ENCODE measurements around the gene SDK2. TPM values are rescaled to one million over a fixed set of nuclear protein-coding genes. Genes with fewer than 3 reads are reported as not detected.

SDK2 gene
- total RNA-seq, 1 donor: under 0.01 TPM

DNA sequence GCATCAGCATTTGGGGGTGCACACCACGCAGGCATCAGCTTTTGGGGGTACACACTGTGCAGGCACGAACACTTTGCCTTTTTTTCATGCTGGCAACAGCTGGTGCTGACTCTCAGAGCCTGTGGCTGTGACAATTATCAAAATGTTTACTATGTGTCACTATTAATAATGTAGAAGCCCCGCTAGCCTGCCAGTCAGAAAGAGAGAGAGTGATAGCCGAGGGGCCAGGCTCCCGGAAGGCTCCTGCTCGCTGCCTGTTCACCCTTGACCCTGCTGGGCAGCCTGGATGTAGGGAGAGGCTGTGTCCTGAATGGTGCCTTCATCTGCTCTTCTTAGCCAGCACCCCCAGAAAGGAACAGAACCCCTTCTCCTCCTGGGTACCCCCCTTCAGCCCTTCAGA, 61.9 kb downstream of the SDK2 start:
- Histone ChIP-seq H3K9me3 (ENCODE audit: low read depth, low read length) (no peaks in the 10 kb centered on the region), H4K20me1 (ENCODE audit: insufficient read depth, low read length) (no peaks in the 10 kb centered on the region), H2AFZ (ENCODE audit: low read length) (no peak overlapping the region), H3K27ac (ENCODE audit: low read depth, low read length) (no peak overlapping the region), H3K79me2 (ENCODE audit: insufficient read depth, low read length) (no peaks in the 10 kb centered on the region), H3K36me3 (ENCODE audit: insufficient read depth, low read length) (no peaks in the 10 kb centered on the region), H3K4me2 (ENCODE audit: insufficient read depth, low read length) (no peak overlapping the region), H3K27me3 (ENCODE audit: insufficient read depth, low read length) (no peaks in the 10 kb centered on the region), H3K4me1 (ENCODE audit: insufficient read depth, low read length) (no peaks in the 10 kb centered on the region), H3K4me3 (ENCODE audit: insufficient read depth, low read length) (no peak overlapping the region)
- TF ChIP-seq, protein P1, sequence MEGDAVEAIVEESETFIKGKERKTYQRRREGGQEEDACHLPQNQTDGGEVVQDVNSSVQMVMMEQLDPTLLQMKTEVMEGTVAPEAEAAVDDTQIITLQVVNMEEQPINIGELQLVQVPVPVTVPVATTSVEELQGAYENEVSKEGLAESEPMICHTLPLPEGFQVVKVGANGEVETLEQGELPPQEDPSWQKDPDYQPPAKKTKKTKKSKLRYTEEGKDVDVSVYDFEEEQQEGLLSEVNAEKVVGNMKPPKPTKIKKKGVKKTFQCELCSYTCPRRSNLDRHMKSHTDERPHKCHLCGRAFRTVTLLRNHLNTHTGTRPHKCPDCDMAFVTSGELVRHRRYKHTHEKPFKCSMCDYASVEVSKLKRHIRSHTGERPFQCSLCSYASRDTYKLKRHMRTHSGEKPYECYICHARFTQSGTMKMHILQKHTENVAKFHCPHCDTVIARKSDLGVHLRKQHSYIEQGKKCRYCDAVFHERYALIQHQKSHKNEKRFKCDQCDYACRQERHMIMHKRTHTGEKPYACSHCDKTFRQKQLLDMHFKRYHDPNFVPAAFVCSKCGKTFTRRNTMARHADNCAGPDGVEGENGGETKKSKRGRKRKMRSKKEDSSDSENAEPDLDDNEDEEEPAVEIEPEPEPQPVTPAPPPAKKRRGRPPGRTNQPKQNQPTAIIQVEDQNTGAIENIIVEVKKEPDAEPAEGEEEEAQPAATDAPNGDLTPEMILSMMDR (IDR thresholded peaks at IDR 0.05; ENCODE audit: extremely low read depth, low read depth, low read length): no peak
- peak; percentile 62 for DNase-seq (ENCODE audit: insufficient read length, low spot score, missing footprints)

DNA sequence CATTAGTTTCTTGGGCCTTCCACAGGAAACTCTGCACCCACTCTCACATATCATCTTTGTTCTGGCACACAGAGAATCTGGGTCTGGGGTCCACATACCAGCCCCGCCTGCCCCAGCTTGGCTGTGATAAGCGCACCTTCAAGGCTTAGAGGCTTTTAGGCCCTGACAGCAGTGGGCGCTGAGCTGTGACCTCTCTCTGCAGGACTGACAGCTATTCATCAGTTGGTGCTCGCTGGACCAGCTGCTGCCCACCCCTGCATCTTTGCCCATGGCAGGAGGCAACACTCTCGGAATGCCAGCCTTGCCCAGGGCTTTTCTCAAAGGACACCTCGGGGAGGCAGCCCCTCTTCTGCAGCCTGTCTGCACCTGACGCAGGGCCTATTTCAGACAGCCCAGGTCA, 62.9 kb downstream of the SDK2 start:
- Histone ChIP-seq H3K27ac (ENCODE audit: low read depth, low read length) (no peak overlapping the region), H2AFZ (ENCODE audit: low read length) (no peak overlapping the region), H3K9me3 (ENCODE audit: low read depth, low read length) (no peaks in the 10 kb centered on the region), H3K36me3 (ENCODE audit: insufficient read depth, low read length) (no peaks in the 10 kb centered on the region), H4K20me1 (ENCODE audit: insufficient read depth, low read length) (no peaks in the 10 kb centered on the region), H3K4me1 (ENCODE audit: insufficient read depth, low read length) (no peaks in the 10 kb centered on the region), H3K4me2 (ENCODE audit: insufficient read depth, low read length) (no peak overlapping the region), H3K4me3 (ENCODE audit: insufficient read depth, low read length) (no peak overlapping the region), H3K27me3 (ENCODE audit: insufficient read depth, low read length) (no peaks in the 10 kb centered on the region), H3K79me2 (ENCODE audit: insufficient read depth, low read length) (no peaks in the 10 kb centered on the region)
- TF ChIP-seq, protein P1 (IDR thresholded peaks at IDR 0.05; ENCODE audit: extremely low read depth, low read depth, low read length): no peak
- DNase-seq (ENCODE audit: insufficient read length, low spot score, missing footprints): peak; percentile 18

DNA sequence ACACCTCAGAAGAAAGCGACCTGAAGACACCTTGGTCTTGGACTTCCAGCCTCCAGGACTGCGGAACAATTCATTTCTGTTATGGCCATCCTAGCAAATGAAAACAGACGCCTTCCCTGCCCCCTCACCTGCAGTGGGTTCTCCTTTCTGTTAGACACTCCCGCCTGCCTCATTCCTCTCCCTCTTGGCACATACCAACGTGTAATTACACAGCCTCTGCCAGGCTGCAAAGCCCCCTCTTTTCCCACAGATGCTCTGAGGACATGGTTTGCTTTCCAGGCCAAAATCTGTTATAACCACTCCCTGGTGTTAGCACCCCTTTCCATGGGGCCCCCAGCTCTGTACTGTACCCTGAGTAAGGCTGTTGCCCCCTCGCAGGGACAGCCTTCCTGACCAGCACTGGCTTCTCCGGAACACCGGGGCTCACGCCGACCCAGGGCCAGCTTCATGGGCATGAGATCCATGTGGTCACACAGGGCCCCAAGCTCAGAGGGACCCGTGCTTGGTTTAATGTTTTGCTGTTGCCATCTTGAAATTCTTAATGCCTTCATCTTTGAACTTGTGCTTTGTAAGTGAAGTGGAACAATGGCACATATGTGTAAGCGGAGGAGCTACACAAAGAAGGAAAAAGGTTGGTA, 64.1 kb downstream of the SDK2 start:
- Histone ChIP-seq H3K4me3 (ENCODE audit: insufficient read depth, low read length) (no peak overlapping the region), H3K27me3 (ENCODE audit: insufficient read depth, low read length) (no peaks in the 10 kb centered on the region), H2AFZ (ENCODE audit: low read length) (no peak overlapping the region)

DNA sequence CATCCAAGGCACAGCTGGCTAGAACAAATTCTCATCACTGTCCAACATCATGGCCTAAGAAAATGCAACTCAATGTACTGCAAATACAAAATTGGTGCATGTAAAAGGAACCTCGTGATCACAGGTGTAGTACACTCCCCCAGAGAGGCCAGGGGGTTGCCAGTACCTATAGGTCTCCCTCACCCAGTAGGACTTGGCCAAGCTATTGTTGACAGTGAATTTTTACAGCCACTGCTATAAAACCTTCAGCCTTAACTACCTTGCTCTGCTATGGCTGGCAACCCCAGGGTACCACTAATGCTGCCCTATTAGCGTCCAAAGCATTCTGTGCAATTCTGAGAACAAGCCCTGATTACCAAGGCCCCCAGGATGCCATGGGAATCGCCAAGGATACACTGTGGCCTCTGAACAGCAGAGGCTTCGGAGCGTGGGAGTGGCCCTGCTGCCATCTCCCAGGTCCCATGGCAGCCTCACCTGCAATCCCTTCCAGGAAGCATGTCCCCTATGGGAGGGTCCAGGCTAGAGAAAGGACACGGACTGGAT, 67.6 kb downstream of the SDK2 start:
- Histone ChIP-seq H3K36me3 (ENCODE audit: insufficient read depth, low read length) (no peaks in the 10 kb centered on the region), H3K79me2 (ENCODE audit: insufficient read depth, low read length) (no peaks in the 10 kb centered on the region), H3K4me1 (ENCODE audit: insufficient read depth, low read length) (no peaks in the 10 kb centered on the region), H3K4me2 (ENCODE audit: insufficient read depth, low read length) (no peak overlapping the region), H2AFZ (ENCODE audit: low read length) (no peak overlapping the region), H3K27me3 (ENCODE audit: insufficient read depth, low read length) (no peaks in the 10 kb centered on the region), H4K20me1 (ENCODE audit: insufficient read depth, low read length) (no peaks in the 10 kb centered on the region), H3K9me3 (ENCODE audit: low read depth, low read length) (no peaks in the 10 kb centered on the region), H3K27ac (ENCODE audit: low read depth, low read length) (no peak overlapping the region), H3K4me3 (ENCODE audit: insufficient read depth, low read length) (no peak overlapping the region)
- TF ChIP-seq, protein P1 (IDR thresholded peaks at IDR 0.05; ENCODE audit: extremely low read depth, low read depth, low read length): no peak
- no peak for DNase-seq (ENCODE audit: insufficient read length, low spot score, missing footprints)

More for the DNA sequence above, 64.1 kb downstream of the SDK2 start:
- Histone ChIP-seq H3K27ac (ENCODE audit: low read depth, low read length) (no peak overlapping the region), H3K4me1 (ENCODE audit: insufficient read depth, low read length) (no peaks in the 10 kb centered on the region), H3K9me3 (ENCODE audit: low read depth, low read length) (no peaks in the 10 kb centered on the region), H3K36me3 (ENCODE audit: insufficient read depth, low read length) (no peaks in the 10 kb centered on the region), H4K20me1 (ENCODE audit: insufficient read depth, low read length) (no peaks in the 10 kb centered on the region), H3K4me2 (ENCODE audit: insufficient read depth, low read length) (no peak overlapping the region), H3K79me2 (ENCODE audit: insufficient read depth, low read length) (no peaks in the 10 kb centered on the region)
- peak; percentile 65 for DNase-seq (ENCODE audit: insufficient read length, low spot score, missing footprints)
- TF ChIP-seq, protein P1 (IDR thresholded peaks at IDR 0.05; ENCODE audit: extremely low read depth, low read depth, low read length): no peak
